ENCODE measurements around the gene TOMM34. TPM values are rescaled to one million over a fixed set of nuclear protein-coding genes. Genes with fewer than 3 reads are reported as not detected.

The TOMM34 gene
- total RNA-seq, 1 experiment from 2014 or later: 43.5 TPM

DNA sequence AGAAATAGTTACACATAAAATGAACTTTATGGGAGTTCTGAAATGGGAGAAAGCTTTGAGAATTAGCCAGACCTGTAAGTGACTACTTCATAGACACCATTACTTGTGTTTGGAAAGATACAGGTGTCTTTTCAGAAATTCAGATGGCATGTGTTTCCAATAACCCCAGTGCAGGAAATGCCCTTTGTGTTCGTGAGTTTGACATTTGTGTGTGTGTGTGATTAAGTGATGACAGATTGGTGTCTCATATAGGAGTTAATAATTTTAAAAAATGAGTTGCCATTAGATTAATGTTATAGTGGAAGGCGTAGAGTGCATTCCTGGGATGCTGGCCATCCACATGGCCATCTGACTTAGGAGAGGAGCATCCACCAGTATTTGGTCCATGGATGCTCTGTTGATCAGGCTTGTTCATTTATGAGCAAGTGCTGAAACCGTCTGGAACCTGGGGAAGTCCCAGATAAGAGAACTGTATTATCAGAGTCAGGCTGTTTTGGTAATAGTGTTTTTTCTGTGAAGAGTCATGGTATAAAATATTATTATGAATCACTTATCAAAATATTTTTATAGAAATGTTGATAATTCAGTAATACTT lies 9.2 kb upstream of the TOMM34 start:
- Histone ChIP-seq H3K27me3 (no peaks in the 10 kb centered on the region), H3K4me3 (no peak overlapping the region), H3K27ac (no peak overlapping the region), H3K9me3 (replicated peaks) (no peaks in the 10 kb centered on the region; the same call in 1 of the 2 replicates), H3K36me3 (peaks cover 23% of the 10 kb centered on the region), H3K4me1 (peaks cover 6% of the 10 kb centered on the region; the same call in 1 of the 2 replicates)
- DNase-seq: no peak

DNA sequence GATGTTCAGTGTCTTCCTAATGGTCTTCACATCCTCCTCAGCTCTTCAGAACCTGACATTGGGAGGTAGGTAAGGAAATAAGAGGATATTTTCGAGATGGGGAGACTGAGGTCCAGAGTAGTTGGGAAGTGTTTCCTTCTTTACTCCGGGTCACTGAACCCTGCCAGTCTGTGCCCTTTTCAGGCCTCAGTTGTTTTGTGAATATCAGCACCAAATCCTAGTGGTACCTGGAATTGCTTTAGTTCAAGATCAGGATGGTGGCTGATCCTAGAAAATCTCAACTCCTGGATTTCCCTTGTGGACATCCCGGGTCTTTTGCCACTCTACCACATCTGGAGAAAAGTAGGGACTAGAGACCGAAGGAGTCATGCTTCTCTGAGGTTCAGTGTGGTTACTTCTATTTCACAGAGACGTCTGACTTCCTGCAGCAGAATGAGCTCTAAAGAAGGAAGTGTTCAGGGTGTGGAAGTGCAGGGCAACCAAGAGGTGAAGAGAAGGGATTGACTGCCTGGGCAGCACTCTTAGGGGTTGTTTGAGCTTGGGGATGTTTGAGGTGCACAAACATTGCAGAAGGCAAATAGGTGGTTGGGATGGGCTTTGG lies 7.1 kb upstream of the TOMM34 start:
- Histone ChIP-seq H3K27me3 (no peaks in the 10 kb centered on the region), H3K9me3 (replicated peaks) (no peaks in the 10 kb centered on the region), H3K36me3 (peaks cover 5% of the 10 kb centered on the region), H3K4me1 (peaks cover 6% of the 10 kb centered on the region; the same call in 1 of the 2 replicates), H3K27ac (no peak overlapping the region), H3K4me3 (peak overlapping the region; percentile 82)
- no peak for DNase-seq

DNA sequence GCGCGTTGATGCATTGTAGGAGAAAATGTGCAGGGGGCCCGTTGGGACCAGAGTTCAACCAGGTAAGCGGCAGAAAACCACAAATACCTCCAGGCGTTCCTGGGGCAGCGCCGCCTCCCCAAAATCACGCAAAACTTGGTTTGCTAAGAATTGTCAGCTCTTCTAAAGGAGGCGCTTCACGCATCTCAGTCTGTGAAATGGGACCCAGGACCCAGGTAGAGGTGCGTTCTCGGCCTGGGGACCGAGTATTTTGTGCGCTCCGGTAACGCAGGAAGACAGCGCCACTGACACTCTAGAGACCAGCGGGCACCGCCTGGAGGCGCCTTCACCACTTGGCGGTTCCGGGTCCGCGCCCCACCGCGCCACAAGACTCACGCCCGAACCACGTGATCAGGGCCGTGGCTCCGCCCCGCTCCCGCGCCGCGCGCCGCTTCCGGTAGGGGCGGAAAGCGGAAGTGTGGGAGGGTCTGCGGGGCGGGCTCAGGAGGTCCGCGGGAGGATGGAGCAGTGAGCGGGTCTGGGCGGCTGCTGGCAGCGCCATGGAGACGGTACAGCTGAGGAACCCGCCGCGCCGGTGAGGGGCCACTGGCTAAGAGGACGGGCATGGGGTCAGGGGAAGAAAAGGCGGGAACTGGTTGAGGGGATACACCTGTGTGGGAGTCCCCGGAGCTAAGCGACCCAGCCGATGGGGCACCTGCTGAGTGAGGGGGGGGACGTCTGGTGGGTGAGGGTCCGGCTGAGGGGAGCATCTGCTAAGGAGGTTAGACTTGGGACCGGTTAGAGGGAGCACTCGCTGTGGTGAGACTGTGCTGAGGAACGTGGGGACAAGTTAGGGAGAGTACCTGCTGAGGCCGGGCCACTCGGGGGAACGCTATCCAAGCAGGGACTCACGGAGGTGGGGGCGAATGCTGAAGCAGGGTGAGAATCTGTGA lies 6.1 kb upstream of the TOMM34 start, which contains the start of gene STK4:
Gene STK4, plus strand, starts transcription at position 483 of the 932 bp plus-strand sequence. Its CDS starts 57 bp downstream, at position 540.
- Histone ChIP-seq H3K4me3 (peak within 1 kb of the TSS; percentile 82), H3K27ac (peak within 1 kb of the TSS; percentile 7; the same call in 1 of the 2 replicates), H3K4me1 (peaks cover 6% of the 10 kb centered on the region; the same call in 1 of the 2 replicates), H3K36me3 (no peaks in the 10 kb centered on the region), H3K9me3 (replicated peaks) (no peaks in the 10 kb centered on the region), H3K27me3 (no peaks in the 10 kb centered on the region)
- peak; percentile 96 to 98 for DNase-seq

DNA sequence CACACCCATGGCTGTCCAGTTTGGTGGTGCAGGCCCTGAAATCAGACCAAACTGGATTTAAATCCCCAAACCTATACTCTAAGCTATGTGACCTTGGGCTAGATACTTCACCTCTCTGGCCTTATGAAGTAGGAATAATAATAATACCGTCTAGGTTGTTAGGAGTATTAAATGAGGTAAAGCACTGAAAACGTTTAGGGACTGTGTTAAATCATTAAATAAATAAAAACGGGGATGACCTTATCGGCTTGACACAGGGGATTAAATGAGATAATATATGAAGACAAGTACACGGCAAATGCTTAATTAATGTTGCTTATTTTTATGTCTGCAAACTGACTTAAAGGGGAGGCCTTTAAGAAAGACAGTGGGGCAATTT lies 5.4 kb upstream of the TOMM34 start:
- Histone ChIP-seq H3K4me1 (peaks cover 10% of the 10 kb centered on the region), H3K4me3 (peak overlapping the region; percentile 82), H3K27ac (peak overlapping the region; percentile 7; the same call in 1 of the 2 replicates), H3K27me3 (no peaks in the 10 kb centered on the region), H3K36me3 (no peaks in the 10 kb centered on the region), H3K9me3 (replicated peaks) (no peaks in the 10 kb centered on the region)
- DNase-seq: no peak

DNA sequence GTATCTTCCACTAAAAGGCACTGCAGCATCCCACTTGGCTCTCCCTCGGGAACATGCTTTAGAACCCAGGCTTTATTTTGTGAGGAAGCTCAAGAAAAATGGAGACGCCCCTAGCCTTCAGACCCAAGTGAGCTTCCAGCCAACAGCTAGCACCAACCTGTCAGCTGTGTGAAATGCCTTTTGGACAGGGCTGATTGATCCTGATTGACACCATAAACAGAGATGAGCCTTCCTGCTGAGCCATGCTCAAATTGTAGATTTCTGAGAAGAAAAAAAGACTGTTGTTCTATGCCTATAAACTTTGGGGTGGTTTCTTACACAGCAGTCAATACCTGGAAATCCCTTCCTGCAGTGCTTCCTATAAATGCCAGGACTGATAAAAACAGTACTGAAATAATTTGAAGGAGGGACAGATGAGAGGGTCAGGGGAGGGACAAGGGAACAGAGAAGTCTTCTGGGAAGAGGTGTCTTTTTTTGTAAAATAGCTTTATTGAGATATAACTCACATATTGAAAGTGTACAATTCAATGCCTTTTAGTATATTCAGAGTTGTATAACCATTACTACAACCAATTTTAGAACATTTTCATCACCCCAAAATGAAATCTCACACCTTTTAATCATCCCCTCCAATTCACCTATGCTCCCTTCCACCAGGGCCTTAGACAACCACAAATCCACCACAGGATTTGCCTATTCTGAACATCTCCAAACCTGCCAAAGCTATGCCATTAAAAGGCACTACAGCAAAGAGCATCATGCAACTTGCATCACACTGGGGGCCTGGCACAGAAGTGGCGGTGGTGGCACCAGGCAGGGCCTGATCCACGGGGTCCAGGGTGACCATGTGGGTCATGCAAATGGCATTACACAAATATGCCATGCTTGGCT lies 3.4 kb upstream of the TOMM34 start:
- Histone ChIP-seq H3K27me3 (no peaks in the 10 kb centered on the region), H3K4me3 (no peak overlapping the region), H3K27ac (no peak overlapping the region), H3K36me3 (peaks cover under 1% of the 10 kb centered on the region; the same call in 1 of the 2 replicates), H3K4me1 (peaks cover 11% of the 10 kb centered on the region), H3K9me3 (replicated peaks) (no peaks in the 10 kb centered on the region)
- no peak for DNase-seq

DNA sequence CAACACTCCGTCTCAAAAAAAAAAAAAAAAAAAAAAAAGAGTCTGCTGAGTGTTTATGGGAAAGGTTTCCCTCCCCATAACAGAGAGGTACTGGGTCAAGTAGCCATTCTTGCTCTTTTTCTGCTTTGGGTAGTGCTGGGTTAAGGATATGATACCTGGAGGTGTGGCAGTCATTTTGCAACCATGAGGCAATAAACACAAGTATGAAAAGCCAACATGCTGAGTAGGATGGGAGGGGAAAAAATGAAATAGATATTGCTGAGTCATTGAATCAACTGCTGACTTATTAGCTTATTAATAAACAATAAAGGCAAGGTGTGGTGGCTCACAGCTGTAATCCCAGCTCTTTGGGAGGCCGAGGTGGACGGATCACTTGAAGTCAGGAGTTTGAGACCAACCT lies 2.3 kb upstream of the TOMM34 start:
- Histone ChIP-seq H3K4me1 (peaks cover 11% of the 10 kb centered on the region), H3K36me3 (peaks cover 8% of the 10 kb centered on the region; the same call in 1 of the 2 replicates), H3K4me3 (no peak overlapping the region), H3K27ac (no peak overlapping the region), H3K9me3 (replicated peaks) (no peaks in the 10 kb centered on the region), H3K27me3 (no peaks in the 10 kb centered on the region)
- no peak for DNase-seq

DNA sequence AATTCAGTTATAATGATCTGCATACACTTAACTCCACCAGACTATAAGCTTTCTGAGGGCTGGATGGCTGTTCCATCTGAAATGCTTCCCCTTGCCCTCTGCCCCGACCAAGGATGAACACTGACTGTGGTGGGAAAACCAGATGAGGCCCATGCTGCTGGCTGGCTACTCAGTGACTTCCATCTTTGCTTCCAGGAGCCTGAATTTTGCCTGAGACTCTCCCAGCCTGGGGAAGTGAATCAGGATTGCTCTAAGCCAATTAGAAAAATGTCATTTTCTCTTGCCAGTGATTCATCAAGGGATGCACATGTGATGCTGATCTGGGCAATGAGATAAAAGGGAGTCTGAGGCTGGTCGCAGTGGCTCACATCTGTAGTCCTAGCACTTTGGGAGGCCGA lies 1.7 kb upstream of the TOMM34 start:
- no peak for DNase-seq

DNA sequence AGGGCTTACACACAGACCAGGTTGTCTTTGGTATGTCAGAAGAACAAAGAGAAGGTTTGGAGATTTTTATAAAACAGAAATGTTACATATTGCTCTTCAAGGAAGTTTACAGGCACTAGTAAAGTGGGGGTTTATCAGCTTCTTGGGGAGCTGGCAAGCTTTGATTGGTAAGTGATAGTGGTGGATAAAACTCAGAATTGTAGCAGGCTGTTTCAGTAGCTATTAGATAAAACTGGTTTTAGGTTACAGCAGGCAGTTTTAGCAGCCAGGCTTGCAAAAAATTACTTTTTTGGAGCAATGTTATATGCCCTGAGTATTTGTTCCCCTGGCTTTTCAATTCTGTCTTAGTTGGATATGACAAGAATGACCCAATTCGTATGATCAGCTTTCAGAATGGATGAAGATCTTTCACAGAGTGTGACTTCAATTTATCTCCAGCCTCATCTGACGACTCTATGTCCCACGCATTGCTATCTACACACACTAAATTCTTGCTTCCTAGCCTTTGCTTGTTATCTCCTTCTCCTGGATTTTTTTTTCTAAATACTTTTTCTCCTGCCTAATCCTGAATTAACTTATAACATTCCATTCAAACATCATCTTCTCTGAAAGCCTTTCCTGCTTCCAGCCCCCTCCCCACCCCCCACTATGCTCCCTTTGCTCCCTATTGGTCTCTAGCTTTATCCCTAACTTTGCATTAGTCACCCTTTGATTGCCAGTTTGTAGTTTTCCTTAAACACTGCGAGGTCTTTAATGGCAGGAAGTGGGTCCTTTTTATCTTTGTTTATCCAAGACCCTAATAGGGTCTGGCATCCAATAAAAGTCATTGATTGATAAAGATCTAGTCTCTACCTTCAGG lies 1.0 kb upstream of the TOMM34 start:
- no peak for DNase-seq
- Histone ChIP-seq H3K27ac (no peak overlapping the region), H3K9me3 (replicated peaks) (no peaks in the 10 kb centered on the region), H3K4me1 (peaks cover 6% of the 10 kb centered on the region), H3K4me3 (no peak overlapping the region; the same call in 1 of the 2 replicates), H3K36me3 (peaks cover 11% of the 10 kb centered on the region), H3K27me3 (no peaks in the 10 kb centered on the region)

More for the DNA sequence above, 1.7 kb upstream of the TOMM34 start:
- H3K4me1 ChIP-seq: peaks cover 6% of the 10 kb centered on the region
- H3K9me3 ChIP-seq (replicated peaks): no peaks in the 10 kb centered on the region
- no peak overlapping the region for H3K4me3 ChIP-seq
- no peaks in the 10 kb centered on the region for H3K27me3 ChIP-seq
- H3K36me3 ChIP-seq: peaks cover 8% of the 10 kb centered on the region; the same call in 1 of the 2 replicates
- H3K27ac ChIP-seq: no peak overlapping the region

DNA sequence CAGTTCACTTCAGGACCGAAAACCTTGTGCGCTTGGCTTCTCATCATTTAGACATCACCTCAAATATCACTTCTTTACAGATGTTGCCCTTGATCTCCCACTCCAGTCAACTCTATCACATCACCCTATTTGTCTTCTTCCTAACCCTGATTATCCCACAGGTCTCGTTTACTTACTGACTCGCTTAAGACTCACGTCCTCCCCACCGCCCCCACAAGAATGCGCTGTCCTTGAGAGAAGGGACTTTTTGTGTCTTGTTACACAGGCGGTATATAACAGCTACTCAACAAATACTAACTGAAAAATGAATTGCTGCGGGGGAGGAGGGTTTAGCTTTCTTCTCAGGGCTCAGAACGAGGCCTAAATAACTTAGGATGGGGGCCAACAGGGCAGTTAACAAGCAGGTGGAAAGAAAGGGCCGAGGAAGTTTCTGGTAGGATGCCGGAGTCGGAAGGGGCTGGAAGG lies 527 bp downstream of the TOMM34 start:
- Histone ChIP-seq H3K4me1 (peaks cover 6% of the 10 kb centered on the region), H3K9me3 (replicated peaks) (no peaks in the 10 kb centered on the region), H3K4me3 (peak overlapping the region; percentile 81), H3K36me3 (peaks cover 27% of the 10 kb centered on the region), H3K27me3 (no peaks in the 10 kb centered on the region), H3K27ac (peak overlapping the region; percentile 13; the same call in 1 of the 2 replicates)
- peak; percentile 23 to 49 for DNase-seq

DNA sequence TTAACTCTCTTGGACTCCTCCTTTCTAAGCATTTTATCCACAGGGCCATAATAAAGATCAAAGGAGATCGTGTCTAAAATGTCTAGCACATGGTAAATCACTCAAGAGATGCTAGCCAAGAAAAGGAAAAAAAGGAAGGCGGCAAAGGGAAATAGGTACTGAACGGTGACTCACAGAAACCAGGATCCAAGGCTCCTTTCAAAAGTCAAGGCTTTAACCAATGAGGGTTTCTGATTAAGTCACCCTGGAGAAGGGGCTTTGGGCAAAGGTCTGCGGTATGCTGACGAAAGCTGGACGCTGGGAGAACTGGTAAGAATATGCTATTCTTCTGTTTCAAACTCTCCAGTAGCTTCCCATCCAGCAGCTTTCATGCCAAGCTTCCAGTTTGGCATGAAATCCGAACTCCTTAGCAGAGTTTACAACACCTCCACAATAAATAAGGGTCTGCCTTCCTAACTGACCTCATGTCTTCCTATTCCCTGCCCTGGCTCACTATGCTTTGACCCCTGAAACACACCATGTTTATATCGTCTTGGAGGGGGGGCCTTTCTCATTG lies 1.0 kb downstream of the TOMM34 start:
- Histone ChIP-seq H3K4me1 (peaks cover 6% of the 10 kb centered on the region), H3K9me3 (replicated peaks) (no peaks in the 10 kb centered on the region), H3K36me3 (peaks cover 32% of the 10 kb centered on the region), H3K27ac (no peak overlapping the region), H3K4me3 (peak overlapping the region; percentile 81), H3K27me3 (no peaks in the 10 kb centered on the region)
- peak in 1 of 2 experiments; percentile 19 for DNase-seq

DNA sequence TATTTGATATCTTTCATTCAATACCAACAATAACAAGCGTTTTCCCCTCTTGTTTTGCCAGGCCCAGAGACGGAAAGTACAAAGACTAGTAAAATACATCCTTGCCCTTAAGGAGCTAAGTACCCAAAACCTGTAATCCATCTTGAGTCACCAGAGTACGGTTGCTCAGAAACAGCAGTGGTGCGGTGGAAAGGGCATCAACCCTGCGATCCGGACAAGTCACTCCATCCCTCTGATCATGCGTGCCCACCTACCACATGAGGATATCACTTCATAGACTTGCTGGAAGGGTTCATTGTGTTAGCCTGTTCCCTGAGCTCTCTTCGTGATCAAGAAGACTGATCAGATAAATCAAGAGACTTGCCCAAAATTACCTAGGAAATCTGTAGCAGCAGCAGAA lies 1.9 kb downstream of the TOMM34 start:
- no peak for DNase-seq
- Histone ChIP-seq H3K36me3 (peaks cover 41% of the 10 kb centered on the region), H3K4me1 (peaks cover 6% of the 10 kb centered on the region), H3K9me3 (replicated peaks) (no peaks in the 10 kb centered on the region), H3K4me3 (no peak overlapping the region), H3K27me3 (no peaks in the 10 kb centered on the region), H3K27ac (no peak overlapping the region)

DNA sequence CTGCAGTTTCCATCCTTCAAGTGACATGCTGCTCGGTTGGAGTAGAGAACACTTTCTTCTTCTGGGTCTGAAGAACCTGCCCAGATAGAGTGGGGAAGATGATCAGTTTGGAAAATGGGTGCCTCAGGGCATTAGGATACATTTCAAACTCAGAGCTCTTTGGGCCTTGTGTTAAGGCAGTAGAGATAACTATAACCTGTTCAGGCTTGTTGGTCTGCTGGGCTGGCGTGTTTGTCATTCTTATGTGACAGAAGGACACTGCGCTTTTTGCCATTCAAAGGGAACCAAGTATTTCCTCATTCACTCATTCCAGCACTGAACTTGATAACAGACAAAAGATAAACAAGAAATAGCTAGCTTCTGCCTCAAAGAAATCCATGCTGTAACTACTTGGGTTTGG lies 3.8 kb downstream of the TOMM34 start:
- H3K27me3 ChIP-seq: no peaks in the 10 kb centered on the region
- no peak overlapping the region for H3K27ac ChIP-seq
- no peak for DNase-seq
- peaks cover 6% of the 10 kb centered on the region for H3K4me1 ChIP-seq
- H3K36me3 ChIP-seq: peaks cover 60% of the 10 kb centered on the region
- no peak overlapping the region for H3K4me3 ChIP-seq
- H3K9me3 ChIP-seq (replicated peaks): no peaks in the 10 kb centered on the region

DNA sequence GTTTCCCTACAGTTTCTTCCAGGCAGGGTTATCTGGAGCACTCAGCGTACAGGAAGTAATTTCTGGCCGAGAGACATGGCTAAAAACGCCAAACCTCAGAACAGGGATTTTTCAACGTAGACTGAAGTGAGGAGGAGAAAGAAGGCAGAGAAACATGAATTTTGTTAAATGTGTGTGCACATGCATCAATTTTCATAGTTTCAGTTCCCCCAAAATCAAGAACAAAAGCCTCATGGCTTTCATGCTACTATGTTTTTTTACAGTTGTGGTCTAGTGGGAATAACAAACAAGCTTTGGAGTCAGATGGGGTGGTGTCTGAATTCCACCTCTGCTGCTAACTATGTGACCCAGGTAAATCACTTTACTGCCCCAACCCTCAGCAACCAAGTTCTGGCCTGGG lies 4.9 kb downstream of the TOMM34 start:
- Histone ChIP-seq H3K4me3 (no peak overlapping the region), H3K27ac (no peak overlapping the region), H3K9me3 (replicated peaks) (no peaks in the 10 kb centered on the region), H3K36me3 (peaks cover 68% of the 10 kb centered on the region), H3K27me3 (no peaks in the 10 kb centered on the region), H3K4me1 (no peaks in the 10 kb centered on the region)
- DNase-seq: no peak
